Esophagus squamous epithelium (tissue), 5 donors: ENCODE measurements around the gene CBS. TPM values are rescaled to one million over a fixed set of nuclear protein-coding genes. Genes with fewer than 3 reads are reported as not detected.
"Not testable (repeated sequence)": the region's sequence is repeated elsewhere in the genome, so short reads cannot be mapped to it uniquely, and the experiment has no call there.

ENCODE experiments used
- DNase-seq: peaks from one replicate; lab custom pipeline; 2025; lab: John Stamatoyannopoulos, UW
- H3K27ac ChIP-seq, 4 donors: fragments of 200-600 bp; sonication (generic); one replicate each; pipeline ENCODE4 v1.5.1; 2016 to 2019; ENCODE audit warnings: mild to moderate bottlenecking in 1 of 4
- H3K27me3 ChIP-seq, 4 donors: fragments of 200-600 bp; sonication (generic); 1 replicate in 3 of 4; 2 replicates in 1 of 4; pipeline versions ENCODE4 v1.5.1 to v1.6.0; 2017 to 2021; ENCODE audit warnings: antibody characterized with exemption in 1 of 4
- H3K36me3 ChIP-seq, 3 donors: fragments of 200-600 bp; sonication (generic); one replicate each; pipeline ENCODE4 v1.5.1; 2016 to 2019
- H3K4me1 ChIP-seq, 3 donors: fragments of 200-600 bp; sonication (generic); one replicate each; pipeline ENCODE4 v1.5.1; 2017 to 2019
- H3K4me3 ChIP-seq, 4 donors: fragments of 200-600 bp; sonication (generic); 1 replicate in 3 of 4; 2 replicates in 1 of 4; pipeline ENCODE4 v1.5.1; 2016 to 2019; ENCODE audit warnings: mild to moderate bottlenecking in 2 of 4, moderate library complexity in 1 of 4
- H3K9me3 ChIP-seq, 3 donors: fragments of 200-600 bp; sonication (generic); one replicate each; pipeline ENCODE4 v1.5.1; 2016 to 2019
- POLR2A ChIP-seq, 4 donors: fragments of 450-650 bp; IDR thresholded peaks; one replicate each; pipeline ENCODE4 v1.6.1; 2017; ENCODE audit warnings: antibody characterized with exemption in 4 of 4, mild to moderate bottlenecking in 4 of 4, moderate library complexity in 3 of 4
- WGBS, 2 donors: methylation state at CpG; one replicate each; pipeline ENCODE4 v1.1.5; 2018; 5-methylcytosine and 5-hydroxymethylcytosine counted together
- intact Hi-C: fragments of 100-400 bp; cut with DNase I; formaldehyde crosslinking; loops from one replicate; pipeline ENCODE4 v1.15.0; 2022
- total RNA-seq, 4 donors: library from RNA; depleted of rRNA; stranded (reverse); fragments of >200 nt; gene quantifications; one replicate each; pipeline ENCODE4 v1.1.0, GENCODE V29; 2016
- TF ChIP-seq, protein P1 (sequence below), 6 experiments: fragments of 450-650 bp in 4 of 6; fragments of 200-600 bp in 2 of 6; sonication (generic) in 2 of 6; IDR thresholded peaks; one replicate each; pipeline ENCODE4 v1.5.1; 2016 to 2019; ENCODE audit warnings: antibody characterized with exemption in 6 of 6, mild to moderate bottlenecking in 4 of 6, moderate library complexity in 4 of 6
- donor health status: DM: yes; HTN: yes; CAD: no.

CBS gene
- total RNA-seq, 4 donors from 2014 or later = 1.1 to 15.8 (median 7.1) TPM; not detected in 1

DNA sequence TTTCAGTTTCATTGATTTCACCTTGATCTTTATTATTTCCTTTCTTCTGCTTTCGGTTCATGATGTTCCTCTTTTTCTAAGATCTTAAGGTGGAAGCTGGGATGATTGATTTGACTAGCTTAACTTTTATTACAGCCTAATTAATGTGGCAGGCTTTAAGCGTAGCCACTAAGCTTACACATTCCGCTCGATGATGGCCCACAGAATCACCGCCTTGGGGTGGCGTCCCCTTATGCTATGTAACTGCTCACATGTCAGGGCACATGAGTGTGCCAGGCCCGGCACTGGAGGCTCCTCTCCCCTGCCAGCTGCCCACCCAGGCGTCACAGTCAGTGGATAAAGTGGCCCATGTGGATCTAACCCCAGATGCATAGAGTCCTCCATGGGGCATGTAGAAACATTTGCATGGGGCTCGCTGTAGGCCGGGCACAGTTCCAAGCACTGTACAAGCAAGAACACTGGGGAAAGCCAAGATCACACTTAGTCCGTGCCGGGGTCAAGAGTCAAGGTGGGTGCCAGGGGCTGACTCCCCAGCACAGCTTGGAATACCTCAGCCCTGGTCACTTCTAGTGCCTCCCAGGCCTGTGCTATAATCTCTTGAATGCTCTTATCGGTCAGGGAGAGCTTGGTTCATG, 59.6 kb downstream of the CBS start:
- 90 to 97% methylated on average over 12 to 13 of the region's 13 CpGs for WGBS, 2 donors

GRCh38 chr21:43012596-43012995, 63.0 kb downstream of the CBS start:
- no peak for TF ChIP-seq POLR2A (IDR thresholded peaks at IDR 0.05)
- TF ChIP-seq, protein P1, sequence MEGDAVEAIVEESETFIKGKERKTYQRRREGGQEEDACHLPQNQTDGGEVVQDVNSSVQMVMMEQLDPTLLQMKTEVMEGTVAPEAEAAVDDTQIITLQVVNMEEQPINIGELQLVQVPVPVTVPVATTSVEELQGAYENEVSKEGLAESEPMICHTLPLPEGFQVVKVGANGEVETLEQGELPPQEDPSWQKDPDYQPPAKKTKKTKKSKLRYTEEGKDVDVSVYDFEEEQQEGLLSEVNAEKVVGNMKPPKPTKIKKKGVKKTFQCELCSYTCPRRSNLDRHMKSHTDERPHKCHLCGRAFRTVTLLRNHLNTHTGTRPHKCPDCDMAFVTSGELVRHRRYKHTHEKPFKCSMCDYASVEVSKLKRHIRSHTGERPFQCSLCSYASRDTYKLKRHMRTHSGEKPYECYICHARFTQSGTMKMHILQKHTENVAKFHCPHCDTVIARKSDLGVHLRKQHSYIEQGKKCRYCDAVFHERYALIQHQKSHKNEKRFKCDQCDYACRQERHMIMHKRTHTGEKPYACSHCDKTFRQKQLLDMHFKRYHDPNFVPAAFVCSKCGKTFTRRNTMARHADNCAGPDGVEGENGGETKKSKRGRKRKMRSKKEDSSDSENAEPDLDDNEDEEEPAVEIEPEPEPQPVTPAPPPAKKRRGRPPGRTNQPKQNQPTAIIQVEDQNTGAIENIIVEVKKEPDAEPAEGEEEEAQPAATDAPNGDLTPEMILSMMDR (IDR thresholded peaks at IDR 0.05) = no peak
- no peaks in the 10 kb centered on the region for H3K27me3 ChIP-seq
- no peaks in the 10 kb centered on the region for H3K9me3 ChIP-seq
- WGBS, 2 donors = 80 to 83% methylated on average over 6 of the region's 6 CpGs
- H3K27ac ChIP-seq = no peak overlapping the region
- no peak overlapping the region for H3K4me3 ChIP-seq
- H3K36me3 ChIP-seq = peaks cover 0 to 90% (median 10%) of the 10 kb centered on the region in 3 donors
- no peak for DNase-seq
- H3K4me1 ChIP-seq = no peaks in the 10 kb centered on the region
- intact Hi-C loops = no loop called here

More for the DNA sequence above, 59.6 kb downstream of the CBS start:
- Histone ChIP-seq H3K36me3 (peaks cover under 1 to 88% (median 15%) of the 10 kb centered on the region in 3 donors), H3K27me3 (no peaks in the 10 kb centered on the region), H3K9me3 (no peaks in the 10 kb centered on the region), H3K4me1 (no peaks in the 10 kb centered on the region), H3K27ac (no peak overlapping the region), H3K4me3 (no peak overlapping the region)
- DNase-seq = no peak
- intact Hi-C loops = no loop called here
- TF ChIP-seq, protein P1 (IDR thresholded peaks at IDR 0.05) = no peak
- no peak for TF ChIP-seq POLR2A (IDR thresholded peaks at IDR 0.05)

GRCh38 chr21:43006874-43007208, 68.8 kb downstream of the CBS start:
- no peaks in the 10 kb centered on the region for H3K27me3 ChIP-seq
- no peak overlapping the region for H3K27ac ChIP-seq
- H3K4me1 ChIP-seq = no peaks in the 10 kb centered on the region
- peaks cover 0 to 75% (median 0%) of the 10 kb centered on the region in 3 donors for H3K36me3 ChIP-seq
- WGBS, 2 donors = 81 to 83% methylated on average over 4 of the region's 4 CpGs
- intact Hi-C loops = no loop called here
- TF ChIP-seq, protein P1 (IDR thresholded peaks at IDR 0.05) = no peak
- TF ChIP-seq POLR2A (IDR thresholded peaks at IDR 0.05) = no peak
- H3K4me3 ChIP-seq = no peak overlapping the region
- H3K9me3 ChIP-seq = no peaks in the 10 kb centered on the region
- DNase-seq = no peak

DNA sequence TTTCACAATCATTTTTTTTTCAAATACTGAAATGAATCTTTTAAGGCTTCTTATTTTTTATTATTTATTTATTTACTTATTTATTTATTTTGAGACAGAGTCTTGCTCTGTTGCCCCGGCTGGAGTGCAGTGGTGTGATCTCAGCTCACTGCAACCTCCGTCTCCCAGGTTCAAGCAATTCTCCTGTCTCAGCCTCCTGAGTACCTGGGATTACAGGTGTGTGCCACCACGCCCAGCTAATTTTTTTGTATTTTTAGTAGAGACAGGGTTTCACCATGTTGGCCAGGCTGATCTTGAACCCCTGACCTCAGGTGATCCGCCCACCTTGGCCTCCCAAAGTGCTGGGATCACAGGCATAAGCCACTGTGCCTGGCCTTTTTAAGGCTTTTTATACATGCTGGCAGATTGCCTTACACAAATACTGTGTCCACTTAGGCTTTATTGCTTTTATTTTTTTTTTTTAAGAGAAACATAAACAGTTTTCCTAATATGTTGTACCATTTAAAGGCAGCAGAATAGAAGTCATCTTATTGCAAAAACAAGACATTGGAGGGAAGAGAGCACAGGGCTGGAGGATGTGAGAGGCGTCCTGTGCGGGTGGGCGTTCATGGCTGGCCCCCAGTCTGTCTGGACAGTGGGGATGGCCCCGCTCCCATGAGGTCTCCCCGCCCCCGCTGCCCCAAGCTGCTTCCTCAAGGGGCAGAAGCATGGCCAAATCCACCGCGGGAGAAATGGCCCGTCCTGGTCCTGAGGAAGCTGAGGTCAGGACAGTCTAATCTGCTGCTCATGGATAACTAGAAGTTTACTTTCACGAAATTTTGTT, 69.4 kb downstream of the CBS start:
- WGBS, 2 donors = 80 to 81% methylated on average over 12 to 14 of the region's 14 CpGs
- intact Hi-C loops, H3K4me3 ChIP-seq, H3K9me3 ChIP-seq, DNase-seq, H3K27me3 ChIP-seq, H3K4me1 ChIP-seq, H3K27ac ChIP-seq: not testable (repeated sequence)
- peaks cover 0 to 69% (median 0%) of the 10 kb centered on the region in 3 donors for H3K36me3 ChIP-seq

- no peaks in the 10 kb centered on the region for H3K27me3 ChIP-seq
- no peak overlapping the region for H3K4me3 ChIP-seq
- no peak overlapping the region for H3K27ac ChIP-seq
- intact Hi-C loops = no loop called here
- H3K9me3 ChIP-seq = no peaks in the 10 kb centered on the region
- TF ChIP-seq POLR2A (IDR thresholded peaks at IDR 0.05) = no peak
- TF ChIP-seq, protein P1 (IDR thresholded peaks at IDR 0.05) = no peak
- H3K4me1 ChIP-seq = peaks cover 0 to 8% (median 3%) of the 10 kb centered on the region in 3 donors
- DNase-seq = no peak
- peaks cover 0 to 63% (median 0%) of the 10 kb centered on the region in 3 donors for H3K36me3 ChIP-seq
- 80 to 86% methylated on average over 9 of the region's 9 CpGs for WGBS, 2 donors
Measured at GRCh38 chr21:43005635-43006034, 70.0 kb downstream of the CBS start.
